ENCODE measurements around the gene SORCS2. TPM values are rescaled to one million over a fixed set of nuclear protein-coding genes. Genes with fewer than 3 reads are reported as not detected.

Gene SORCS2
- total and polyA plus RNA-seq, 2 of the 8 experiments (the other 6 are each of a cell fraction or from before 2014, with no cell fraction given): 0.36 to 1.8 TPM

- no peaks in the 10 kb centered on the region for H4K20me1 ChIP-seq (replicated peaks in 1 of 2; ENCODE audit: control insufficient read depth in 1 of 2, insufficient read depth in 2 of 2, low read length in 2 of 2)
- POLR2A ChIA-PET (ENCODE audit: partially characterized antibody): no interaction called here
- no peak overlapping the region for H3K27ac ChIP-seq (ENCODE audit: low read depth, low read length)
- no peak overlapping the region for H3K4me2 ChIP-seq (ENCODE audit: insufficient read depth in 1 of 2, low read depth in 2 of 2, low read length in 2 of 2)
- TF ChIP-seq PHF8 (conservative IDR thresholded peaks at IDR 0.05; ENCODE audit: low read depth, low read length) (no peak), ATF2 (IDR thresholded peaks at IDR 0.05; ENCODE audit: low read length) (no peak), HDAC6 (IDR thresholded peaks at IDR 0.05; ENCODE audit: low read depth, low read length) (no peak), NANOG (IDR thresholded peaks at IDR 0.05; ENCODE audit: insufficient read depth, low read depth, low read length, poor library complexity, severe bottlenecking) (no peak), GTF2F1 (IDR thresholded peaks at IDR 0.05; ENCODE audit: borderline replicate concordance, low read depth, low read length) (no peak)
- no peak overlapping the region for H3K4ac ChIP-seq (replicated peaks; ENCODE audit: insufficient read length, low read depth, low read length)
- no peaks in the 10 kb centered on the region; a peak in 2 of 7 replicates for H3K4me1 ChIP-seq (replicated peaks in 1 of 4; ENCODE audit: control insufficient read depth in 3 of 4, insufficient read depth in 4 of 4, low read length in 3 of 4)
- H3K4me3 ChIP-seq (ENCODE audit: extremely low read depth in 1 of 4, insufficient read depth in 2 of 4, low read depth in 3 of 4, low read length in 4 of 4): no peak overlapping the region
- DNase-seq (ENCODE audit: low read depth in 1 of 2, low spot score in 2 of 2) (no peak), FAIRE-seq (no peak)
- no peaks in the 10 kb centered on the region; a peak in 1 of 4 replicates for H3K9me3 ChIP-seq (ENCODE audit: insufficient read depth in 2 of 2, low read depth in 1 of 2, low read length in 1 of 2)
- H4K5ac ChIP-seq (ENCODE audit: insufficient read length, low read depth, low read length): no peak overlapping the region
- no peaks in the 10 kb centered on the region for H3K79me1 ChIP-seq (ENCODE audit: low read depth, low read length)
- H3K79me2 ChIP-seq (ENCODE audit: control insufficient read depth in 1 of 2, insufficient read depth in 2 of 2, low read length in 2 of 2): no peaks in the 10 kb centered on the region
- no peak overlapping the region for H3K56ac ChIP-seq (replicated peaks; ENCODE audit: insufficient read length, low read depth, low read length)
- H4K8ac ChIP-seq (ENCODE audit: extremely low read depth, insufficient read depth, low read length): no peak overlapping the region
- H2AFZ ChIP-seq (ENCODE audit: low read length): no peak overlapping the region
- H2AK5ac ChIP-seq (ENCODE audit: low read depth, low read length): no peak overlapping the region
- H3K9ac ChIP-seq (replicated peaks in 1 of 4; ENCODE audit: extremely low read depth in 1 of 4, low read depth in 3 of 4, low read length in 3 of 4): no peak overlapping the region
- no peak overlapping the region for H4K91ac ChIP-seq (replicated peaks; ENCODE audit: insufficient read length, low read length)
- H2BK5ac ChIP-seq (ENCODE audit: low read depth, low read length): no peak overlapping the region
- WGBS, 2 experiments (ENCODE audit: extremely low coverage in 1 of 2, insufficient coverage in 1 of 2, insufficient read length in 1 of 2, insufficient replicate concordance in 2 of 2, low coverage in 1 of 2, low lambda C conversion rate in 2 of 2, missing lambda C conversion rate in 1 of 2): 87% methylated on average over 5 of the region's 5 CpGs; no CpG with 5 or more reads in 1 of the 2 experiments
- H2BK12ac ChIP-seq (ENCODE audit: low read depth, low read length): no peak overlapping the region
- H2BK15ac ChIP-seq (ENCODE audit: low read length): no peak overlapping the region
- H2BK20ac ChIP-seq (ENCODE audit: low read length): no peak overlapping the region
- H3K14ac ChIP-seq (ENCODE audit: insufficient read length): no peak overlapping the region
- H3K23ac ChIP-seq (ENCODE audit: insufficient read length): no peak overlapping the region
- H3K27me3 ChIP-seq (replicated peaks in 1 of 4; ENCODE audit: control insufficient read depth in 3 of 4, extremely low read depth in 1 of 4, insufficient read depth in 3 of 4, low read length in 3 of 4): no peaks in the 10 kb centered on the region
- H2BK120ac ChIP-seq (replicated peaks; ENCODE audit: low read depth, low read length): no peak overlapping the region
- no peak overlapping the region for H3K18ac ChIP-seq (ENCODE audit: extremely low read depth, low read length)
- CTCF ChIA-PET (ENCODE audit: partially characterized antibody): interaction anchor here (1.5 to 2.2 kb wide), 3 partner anchors 11 to 85 kb away, joined by 5 to 9 read pairs (median 6); no protein-coding TSS in a partner anchor
- no peaks in the 10 kb centered on the region for H3K36me3 ChIP-seq (ENCODE audit: control insufficient read depth in 2 of 4, insufficient read depth in 4 of 4, low read length in 3 of 4)
- no peaks in the 10 kb centered on the region for H3K23me2 ChIP-seq (ENCODE audit: low read depth, low read length)
Measured at GRCh38 chr4:7251321-7251720, 59.0 kb downstream of the SORCS2 start.
